HCEC 1CT (cell line): Measurements from ENCODE around the gene BNIP3.
"Not testable (repeated sequence)": the region's sequence is repeated elsewhere in the genome, so short reads cannot be mapped to it uniquely, and the experiment has no call there.

Experiments
- DNase-seq: peaks from one replicate; pipeline ENCODE4 v3.0.0-alpha.2; 2017

The BNIP3 gene

GRCh38 chr10:131977323-131978096 lies 4.2 kb downstream of the BNIP3 start:
- no peak for DNase-seq

- no peak for DNase-seq
Measured at GRCh38 chr10:131975796-131976195, 5.9 kb downstream of the BNIP3 start.

GRCh38 chr10:131975003-131975402 lies 6.7 kb downstream of the BNIP3 start:
- DNase-seq: no peak

- no peak for DNase-seq
Measured at GRCh38 chr10:131974034-131974817, 7.5 kb downstream of the BNIP3 start.

- DNase-seq: no peak
Measured at GRCh38 chr10:131973160-131973951, 8.4 kb downstream of the BNIP3 start.

- DNase-seq: no peak
Measured at GRCh38 chr10:131972474-131973071, 9.2 kb downstream of the BNIP3 start.

GRCh38 chr10:131971591-131971990 lies 10.1 kb downstream of the BNIP3 start:
- no peak for DNase-seq

GRCh38 chr10:131970946-131971345 lies 10.8 kb downstream of the BNIP3 start:
- no peak for DNase-seq

GRCh38 chr10:131968949-131969348 lies 12.8 kb downstream of the BNIP3 start:
- no peak for DNase-seq

GRCh38 chr10:131964298-131964697 lies 17.4 kb downstream of the BNIP3 start:
- no peak for DNase-seq

GRCh38 chr10:131963811-131964210 lies 17.9 kb downstream of the BNIP3 start:
- DNase-seq: no peak

- DNase-seq: no peak
Measured at GRCh38 chr10:131963350-131963749, 18.4 kb downstream of the BNIP3 start.

- no peak for DNase-seq
Measured at GRCh38 chr10:131961777-131962662, 19.7 kb downstream of the BNIP3 start.

- no peak for DNase-seq
Measured at GRCh38 chr10:131961047-131961776, 20.5 kb downstream of the BNIP3 start.

GRCh38 chr10:131960631-131961046 lies 21.1 kb downstream of the BNIP3 start:
- no peak for DNase-seq

GRCh38 chr10:131959841-131960240 lies 21.9 kb downstream of the BNIP3 start:
- DNase-seq: no peak

GRCh38 chr10:131955591-131956340 lies 26.0 kb downstream of the BNIP3 start:
- DNase-seq: no peak

- DNase-seq: no peak
Measured at GRCh38 chr10:131954356-131954965, 27.3 kb downstream of the BNIP3 start.

- not testable (repeated sequence) for DNase-seq
Measured at GRCh38 chr10:131949908-131950307, 31.8 kb downstream of the BNIP3 start.
